Kidney (tissue), 14 donors: ENCODE data around the gene FAM43A. TPM values are rescaled to one million over a fixed set of nuclear protein-coding genes. Genes with fewer than 3 reads are reported as not detected.

ENCODE experiments used
- DNase-seq, 5 donors: peaks; one replicate each; pipeline ENCODE4 v3.0.0-alpha.2; 2013 to 2020
- FAIRE-seq: peaks from 2 replicates; lab custom pipeline; 2012; peaks lifted over from hg19 to GRCh38; lab: Jason Lieb, UNC
- H3K27ac ChIP-seq, 2 donors: one replicate each; pipeline ENCODE4 v1.7.0; 2013; ENCODE audit warnings: low read depth in 2 of 2, low read length in 2 of 2, inconsistent platforms in 1 of 2
- H3K27me3 ChIP-seq: one replicate; pipeline ENCODE4 v1.7.1; 2013; ENCODE audit warnings: low read length, inconsistent platforms; ENCODE audit not compliant: control insufficient read depth, insufficient read depth
- H3K36me3 ChIP-seq, 3 donors: one replicate each; pipeline versions ENCODE4 v1.7.0 to v1.7.1; 2013; ENCODE audit warnings: low read length in 3 of 3, control low read depth in 1 of 3, inconsistent platforms in 1 of 3; ENCODE audit not compliant: insufficient read depth in 3 of 3, control insufficient read depth in 2 of 3
- H3K4me1 ChIP-seq, 3 donors: one replicate each; pipeline versions ENCODE4 v1.7.0 to v1.7.1; 2013; ENCODE audit warnings: low read length in 3 of 3, inconsistent platforms in 1 of 3, low read depth in 1 of 3; ENCODE audit not compliant: control insufficient read depth in 2 of 3, insufficient read depth in 2 of 3
- H3K4me3 ChIP-seq, 3 donors: one replicate each; pipeline versions ENCODE4 v1.7.0 to v1.8.1; 2013; ENCODE audit warnings: low read length in 3 of 3, control low read depth in 1 of 3, inconsistent platforms in 1 of 3
- H3K9ac ChIP-seq, 3 donors: one replicate each; pipeline versions ENCODE4 v1.7.0 to v1.7.1; 2013; ENCODE audit warnings: low read length in 3 of 3, control low read depth in 1 of 3, inconsistent platforms in 1 of 3
- H3K9me3 ChIP-seq, 3 donors: one replicate each; pipeline versions ENCODE4 v1.7.0 to v1.7.1; 2013; ENCODE audit warnings: low read length in 3 of 3, control low read depth in 1 of 3, inconsistent platforms in 1 of 3; ENCODE audit not compliant: control insufficient read depth in 2 of 3, insufficient read depth in 1 of 3
- CTCF ChIP-seq: IDR thresholded peaks from 3 replicates; pipeline ENCODE4 v1.5.1; 2012; ENCODE audit warnings: mild to moderate bottlenecking, moderate library complexity, borderline replicate concordance; ENCODE audit not compliant: insufficient read depth; ENCODE audit errors: extremely low read depth
- intact Hi-C: fragments of 100-400 bp; cut with DNase I; formaldehyde crosslinking; loops from one replicate; pipeline ENCODE4 v1.11.1; 2022
- polyA plus RNA-seq: library from polyadenylated mRNA; stranded (reverse); fragments of 350-450 nt; fragmentation: Illumina TruSeq; extraction: RNeasy Lipid Tissue Mini Kit (QIAGEN cat#74804); gene quantifications from one replicate; pipeline ENCODE4 v1.2.3, GENCODE V29; 2014; ENCODE audit warnings: low read depth, low replicate concordance; ENCODE audit not compliant: insufficient read depth
- total RNA-seq: library from RNA; stranded (reverse); fragmentation: NEBNext Ultra II Directional; extraction: Animal tissue kit (Norgen Biotek cat#: 25700); gene quantifications from one replicate; pipeline ENCODE4 v1.2.1, GENCODE V29; 2021
- donor health status: control.
- donor health status: control.
- donor health status: control.
- donor health status: control.
- donor health status: control.
- donor health status: DM: yes; HTN: yes; CAD: no.
- donor health status: Normal renal cell carcinoma (clear cell type).

The FAM43A gene
- total and polyA plus RNA-seq, 2 donors from 2014 or later = 5.0 to 11.4 TPM

- no peak overlapping the region for H3K4me3 ChIP-seq
- H3K9ac ChIP-seq = no peak overlapping the region
- peak in 1 of 5 donors; percentile 40 for DNase-seq
- no peaks in the 10 kb centered on the region for H3K36me3 ChIP-seq
- H3K4me1 ChIP-seq = peaks cover 0 to 3% (median 0%) of the 10 kb centered on the region in 3 donors
- FAIRE-seq = no peak
- no peak overlapping the region for H3K27ac ChIP-seq
- H3K9me3 ChIP-seq = peaks cover 0 to 6% (median 0%) of the 10 kb centered on the region in 3 donors
- H3K27me3 ChIP-seq = no peaks in the 10 kb centered on the region
- no peak for TF ChIP-seq CTCF
- intact Hi-C loops = no loop called here
Measured at GRCh38 chr3:194731506-194732073, 45.9 kb downstream of the FAM43A start.

GRCh38 chr3:194732617-194733016, 46.9 kb downstream of the FAM43A start:
- TF ChIP-seq CTCF = no peak
- no peaks in the 10 kb centered on the region for H3K27me3 ChIP-seq
- peaks cover 0 to 6% (median 0%) of the 10 kb centered on the region in 3 donors for H3K9me3 ChIP-seq
- FAIRE-seq (no peak), DNase-seq (no peak)
- H3K27ac ChIP-seq = no peak overlapping the region
- peaks cover 0 to 3% (median 0%) of the 10 kb centered on the region in 3 donors for H3K4me1 ChIP-seq
- H3K9ac ChIP-seq = no peak overlapping the region
- intact Hi-C loops = no loop called here
- H3K36me3 ChIP-seq = no peaks in the 10 kb centered on the region
- H3K4me3 ChIP-seq = no peak overlapping the region

GRCh38 chr3:194736277-194736895, 50.7 kb downstream of the FAM43A start:
- H3K9me3 ChIP-seq = peaks cover 0 to 6% (median 0%) of the 10 kb centered on the region in 3 donors

More at GRCh38 chr3:194736277-194736895, 50.7 kb downstream of the FAM43A start:
- H3K27ac ChIP-seq = no peak overlapping the region
- H3K4me3 ChIP-seq = no peak overlapping the region
- DNase-seq = no peak
- no peak for FAIRE-seq
- no peaks in the 10 kb centered on the region for H3K27me3 ChIP-seq
- no peak for TF ChIP-seq CTCF
- no peaks in the 10 kb centered on the region for H3K4me1 ChIP-seq
- intact Hi-C loops = no loop called here
- no peak overlapping the region for H3K9ac ChIP-seq
- no peaks in the 10 kb centered on the region for H3K36me3 ChIP-seq
